ENCODE data around the gene SLC11A1. TPM values are rescaled to one million over a fixed set of nuclear protein-coding genes. Genes with fewer than 3 reads are reported as not detected.

SLC11A1 gene
- total and polyA plus RNA-seq, 2 donors (not counting 1 experiment from before 2014, with no cell fraction given), result 0.03 to 0.17 TPM

- TF ChIP-seq CTCF (conservative IDR thresholded peaks at IDR 0.05 in 1 of 2, IDR thresholded peaks at IDR 0.05 in 1 of 2; ENCODE audit: low read depth in 1 of 2, low read length in 2 of 2), result no peak
- Histone ChIP-seq H3K9ac (ENCODE audit: insufficient read depth, low read length) (peak overlapping the region; percentile 16), H3K27me3 (ENCODE audit: control insufficient read depth, insufficient read depth, low read length) (no peaks in the 10 kb centered on the region), H4K20me1 (ENCODE audit: control insufficient read depth, extremely low read depth, insufficient read depth, low read length) (no peaks in the 10 kb centered on the region), H3K27ac (ENCODE audit: insufficient read depth, low read length) (peak overlapping the region; percentile 81), H3K9me3 (ENCODE audit: control insufficient read depth, insufficient read depth, low read depth, low read length) (no peaks in the 10 kb centered on the region), H3K4me2 (ENCODE audit: extremely low read depth, insufficient read depth, low read length) (peak overlapping the region; percentile 85), H3K79me2 (ENCODE audit: control insufficient read depth, insufficient read depth, low read length) (peaks cover 4% of the 10 kb centered on the region), H3K4me1 (ENCODE audit: control insufficient read depth, extremely low read depth, insufficient read depth, low read length) (peaks cover 16% of the 10 kb centered on the region), H3K36me3 (ENCODE audit: control insufficient read depth, insufficient read depth, low read length) (no peaks in the 10 kb centered on the region), H3K4me3 (replicated peaks in 1 of 4; ENCODE audit: control extremely low read depth in 1 of 4, insufficient read depth in 1 of 4, low read depth in 3 of 4, low read length in 4 of 4) (peak overlapping the region; percentile 41 to 96 (median 47)), H2AFZ (ENCODE audit: low read length) (peak overlapping the region; percentile 77)
- DNase-seq (ENCODE audit: low read depth in 2 of 2), result no peak
Measured at GRCh38 chr2:218395456-218395825, 13.4 kb downstream of the SLC11A1 start.

GRCh38 chr2:218395826-218396687, 14.0 kb downstream of the SLC11A1 start:
- peaks cover 16% of the 10 kb centered on the region for H3K4me1 ChIP-seq (ENCODE audit: control insufficient read depth, extremely low read depth, insufficient read depth, low read length)
- H3K27ac ChIP-seq (ENCODE audit: insufficient read depth, low read length), result peak overlapping the region; percentile 81
- peak; percentile 96 to 98 for DNase-seq (ENCODE audit: low read depth in 2 of 2)
- no peaks in the 10 kb centered on the region for H3K36me3 ChIP-seq (ENCODE audit: control insufficient read depth, insufficient read depth, low read length)
- no peaks in the 10 kb centered on the region for H3K27me3 ChIP-seq (ENCODE audit: control insufficient read depth, insufficient read depth, low read length)
- no peaks in the 10 kb centered on the region for H4K20me1 ChIP-seq (ENCODE audit: control insufficient read depth, extremely low read depth, insufficient read depth, low read length)
- H3K9ac ChIP-seq (ENCODE audit: insufficient read depth, low read length), result peak overlapping the region; percentile 76
- peaks cover 10% of the 10 kb centered on the region for H3K79me2 ChIP-seq (ENCODE audit: control insufficient read depth, insufficient read depth, low read length)
- H2AFZ ChIP-seq (ENCODE audit: low read length), result peak overlapping the region; percentile 77
- H3K9me3 ChIP-seq (ENCODE audit: control insufficient read depth, insufficient read depth, low read depth, low read length), result no peaks in the 10 kb centered on the region
- peak overlapping the region; percentile 47 to 96 (median 60) for H3K4me3 ChIP-seq (replicated peaks in 1 of 4; ENCODE audit: control extremely low read depth in 1 of 4, insufficient read depth in 1 of 4, low read depth in 3 of 4, low read length in 4 of 4)
- H3K4me2 ChIP-seq (ENCODE audit: extremely low read depth, insufficient read depth, low read length), result peak overlapping the region; percentile 99
- no peak for TF ChIP-seq EZH2 (IDR thresholded peaks at IDR 0.05; ENCODE audit: low read length, missing control alignments)
- TF ChIP-seq CTCF (conservative IDR thresholded peaks at IDR 0.05 in 1 of 2, IDR thresholded peaks at IDR 0.05 in 1 of 2; ENCODE audit: low read depth in 1 of 2, low read length in 2 of 2), result peak; percentile 52 to 63

GRCh38 chr2:218396688-218397462, 14.8 kb downstream of the SLC11A1 start:
- peak overlapping the region; percentile 41 for H2AFZ ChIP-seq (ENCODE audit: low read length)
- peak overlapping the region; percentile 99 for H3K4me2 ChIP-seq (ENCODE audit: extremely low read depth, insufficient read depth, low read length)
- no peaks in the 10 kb centered on the region for H3K27me3 ChIP-seq (ENCODE audit: control insufficient read depth, insufficient read depth, low read length)
- H3K9ac ChIP-seq (ENCODE audit: insufficient read depth, low read length), result peak overlapping the region; percentile 76
- peaks cover 18% of the 10 kb centered on the region for H3K79me2 ChIP-seq (ENCODE audit: control insufficient read depth, insufficient read depth, low read length)
- H3K4me1 ChIP-seq (ENCODE audit: control insufficient read depth, extremely low read depth, insufficient read depth, low read length), result peaks cover 18% of the 10 kb centered on the region
- H3K4me3 ChIP-seq (replicated peaks in 1 of 4; ENCODE audit: control extremely low read depth in 1 of 4, insufficient read depth in 1 of 4, low read depth in 3 of 4, low read length in 4 of 4), result peak overlapping the region; percentile 47 to 96 (median 60)
- H4K20me1 ChIP-seq (ENCODE audit: control insufficient read depth, extremely low read depth, insufficient read depth, low read length), result no peaks in the 10 kb centered on the region
- DNase-seq (ENCODE audit: low read depth in 2 of 2), result peak; percentile 60 to 69
- H3K36me3 ChIP-seq (ENCODE audit: control insufficient read depth, insufficient read depth, low read length), result no peaks in the 10 kb centered on the region
- TF ChIP-seq EZH2 (IDR thresholded peaks at IDR 0.05; ENCODE audit: low read length, missing control alignments) (no peak), CTCF (conservative IDR thresholded peaks at IDR 0.05 in 1 of 2, IDR thresholded peaks at IDR 0.05 in 1 of 2; ENCODE audit: low read depth in 1 of 2, low read length in 2 of 2) (no peak)
- H3K9me3 ChIP-seq (ENCODE audit: control insufficient read depth, insufficient read depth, low read depth, low read length), result no peaks in the 10 kb centered on the region
- H3K27ac ChIP-seq (ENCODE audit: insufficient read depth, low read length), result peak overlapping the region; percentile 81
